Subcutaneous abdominal adipose tissue (tissue), 5 donors: ENCODE results near the gene EGR4.
"Not testable (repeated sequence)": the region's sequence is repeated elsewhere in the genome, so short reads cannot be mapped to it uniquely, and the experiment has no call there.

Experiments used
- H3K27ac ChIP-seq: one replicate; pipeline ENCODE4 v1.7.0; 2013; ENCODE audit warnings: low read depth, mild to moderate bottlenecking, inconsistent platforms, low read length, moderate library complexity
- H3K27me3 ChIP-seq, 5 donors: one replicate each; pipeline ENCODE4 v1.7.0; 2013; ENCODE audit warnings: low read length in 5 of 5, inconsistent platforms in 1 of 5; ENCODE audit not compliant: control insufficient read depth in 5 of 5, insufficient read depth in 4 of 5
- H3K36me3 ChIP-seq, 5 donors: one replicate each; pipeline ENCODE4 v1.7.0; 2013; ENCODE audit warnings: low read length in 5 of 5; ENCODE audit not compliant: control insufficient read depth in 5 of 5, insufficient read depth in 5 of 5
- H3K4me1 ChIP-seq, 5 donors: one replicate each; pipeline ENCODE4 v1.7.0; 2013; ENCODE audit warnings: low read length in 5 of 5, mild to moderate bottlenecking in 3 of 5, moderate library complexity in 1 of 5; ENCODE audit not compliant: control insufficient read depth in 5 of 5, insufficient read depth in 5 of 5
- H3K4me3 ChIP-seq, 5 donors: one replicate each; pipeline ENCODE4 v1.7.0; 2013; ENCODE audit warnings: low read length in 5 of 5, low read depth in 1 of 5
- H3K9ac ChIP-seq, 5 donors: one replicate each; pipeline ENCODE4 v1.7.0; 2013; ENCODE audit warnings: low read length in 5 of 5, mild to moderate bottlenecking in 4 of 5, moderate library complexity in 3 of 5
- H3K9me3 ChIP-seq, 5 donors: one replicate each; pipeline ENCODE4 v1.7.0; 2013; ENCODE audit warnings: low read length in 5 of 5; ENCODE audit not compliant: control insufficient read depth in 5 of 5
- donor health status: healthy.
- donor health status: healthy.
- donor health status: healthy.
- donor health status: healthy.
- donor health status: healthy.

EGR4 gene

GRCh38 chr2:73265298-73266060, 27.9 kb downstream of the EGR4 start:
- Histone ChIP-seq H3K36me3 (peaks cover 0 to 3% (median 0%) of the 10 kb centered on the region in 5 donors), H3K9me3 (peaks cover 0 to 3% (median 0%) of the 10 kb centered on the region in 5 donors), H3K4me3 (no peak overlapping the region), H3K4me1 (peaks cover 0 to 8% (median 7%) of the 10 kb centered on the region in 5 donors), H3K27me3 (peaks cover 17 to 37% (median 31%) of the 10 kb centered on the region in 5 donors), H3K27ac (no peak overlapping the region), H3K9ac (no peak overlapping the region)

DNA sequence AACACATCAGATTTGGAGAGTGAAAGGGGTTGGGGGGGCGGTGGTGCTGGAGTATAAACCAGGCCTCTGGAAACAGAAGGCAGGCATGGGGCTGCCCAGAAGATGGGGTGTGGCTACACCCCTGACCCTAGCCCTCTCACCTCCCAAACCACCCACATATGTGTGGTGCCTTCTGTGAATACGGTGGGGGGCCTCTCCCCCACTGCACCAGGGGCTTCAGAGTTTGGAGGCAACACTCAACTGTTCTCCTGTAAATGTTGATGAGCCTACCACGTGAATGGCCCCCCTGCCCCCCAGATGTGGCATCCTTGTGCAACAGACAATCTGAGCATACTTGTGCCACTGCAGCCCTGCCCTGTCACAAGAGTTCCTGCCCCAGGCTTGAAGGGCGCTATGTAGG, 28.6 kb downstream of the EGR4 start:
- Histone ChIP-seq H3K36me3 (peaks cover 0 to 3% (median 0%) of the 10 kb centered on the region in 5 donors), H3K9ac (no peak overlapping the region), H3K4me3 (no peak overlapping the region), H3K27me3 (peaks cover 17 to 35% (median 27%) of the 10 kb centered on the region in 5 donors), H3K27ac (no peak overlapping the region), H3K9me3 (peaks cover 0 to 3% (median 0%) of the 10 kb centered on the region in 5 donors), H3K4me1 (peaks cover 0 to 8% (median 7%) of the 10 kb centered on the region in 5 donors)

- Histone ChIP-seq H3K9me3 (peaks cover 0 to 3% (median 0%) of the 10 kb centered on the region in 5 donors), H3K4me3 (no peak overlapping the region), H3K27ac (no peak overlapping the region), H3K4me1 (peaks cover 0 to 8% (median 7%) of the 10 kb centered on the region in 5 donors), H3K27me3 (peaks cover 17 to 31% (median 25%) of the 10 kb centered on the region in 5 donors), H3K36me3 (peaks cover 0 to 3% (median 0%) of the 10 kb centered on the region in 5 donors), H3K9ac (no peak overlapping the region)
These were observed 29.1 kb downstream of the EGR4 start for GRCh38 chr2:73264332-73264606.

- H3K9me3 ChIP-seq: peaks cover 0 to 3% (median 0%) of the 10 kb centered on the region in 5 donors
- H3K4me1 ChIP-seq: peaks cover 0 to 3% (median 2%) of the 10 kb centered on the region in 5 donors
- H3K27me3 ChIP-seq: peaks cover 13 to 31% (median 24%) of the 10 kb centered on the region in 5 donors
- H3K36me3 ChIP-seq: peaks cover 0 to 3% (median 0%) of the 10 kb centered on the region in 5 donors
- H3K4me3 ChIP-seq: no peak overlapping the region
- H3K9ac ChIP-seq: no peak overlapping the region
- H3K27ac ChIP-seq: no peak overlapping the region
These were observed 29.6 kb downstream of the EGR4 start for GRCh38 chr2:73263540-73264331.

DNA sequence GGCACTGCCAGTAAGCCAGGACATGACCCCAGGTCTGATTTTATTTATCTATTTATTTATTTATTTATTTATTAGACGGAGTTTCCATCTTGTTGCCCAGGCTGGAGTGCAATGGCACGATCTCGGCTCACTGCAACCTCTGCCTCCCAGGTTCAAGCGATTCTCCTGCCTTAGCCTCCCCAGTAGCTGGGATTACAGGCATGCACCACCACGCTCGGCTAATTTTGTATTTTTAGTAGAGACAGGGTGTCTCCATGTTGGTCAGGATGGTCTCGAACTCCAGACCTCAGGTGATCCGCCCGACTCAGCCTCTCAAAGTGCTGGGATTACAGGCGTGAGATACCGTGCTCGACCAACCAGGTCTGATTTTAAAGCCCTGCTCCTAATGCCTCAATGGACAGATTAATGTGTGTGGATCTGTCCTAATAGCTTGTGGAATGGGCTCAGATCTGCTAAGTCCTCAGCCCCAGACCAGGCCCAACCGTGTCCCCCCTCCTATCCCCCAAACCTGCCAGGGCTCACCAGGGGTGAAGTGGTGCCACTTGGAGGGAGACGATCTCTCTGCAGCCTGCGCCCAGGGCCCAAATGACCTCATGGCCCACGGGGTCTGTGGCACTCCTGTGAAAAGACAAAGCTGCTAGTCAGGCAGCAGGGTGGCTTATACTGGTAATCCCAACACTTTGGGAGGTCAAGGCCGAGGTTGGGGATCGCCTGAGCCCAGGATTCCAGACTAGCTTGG, 30.5 kb downstream of the EGR4 start:
- H3K36me3 ChIP-seq: not testable (repeated sequence)
- H3K27me3 ChIP-seq: peaks cover 5 to 22% (median 15%) of the 10 kb centered on the region in 5 donors

DNA sequence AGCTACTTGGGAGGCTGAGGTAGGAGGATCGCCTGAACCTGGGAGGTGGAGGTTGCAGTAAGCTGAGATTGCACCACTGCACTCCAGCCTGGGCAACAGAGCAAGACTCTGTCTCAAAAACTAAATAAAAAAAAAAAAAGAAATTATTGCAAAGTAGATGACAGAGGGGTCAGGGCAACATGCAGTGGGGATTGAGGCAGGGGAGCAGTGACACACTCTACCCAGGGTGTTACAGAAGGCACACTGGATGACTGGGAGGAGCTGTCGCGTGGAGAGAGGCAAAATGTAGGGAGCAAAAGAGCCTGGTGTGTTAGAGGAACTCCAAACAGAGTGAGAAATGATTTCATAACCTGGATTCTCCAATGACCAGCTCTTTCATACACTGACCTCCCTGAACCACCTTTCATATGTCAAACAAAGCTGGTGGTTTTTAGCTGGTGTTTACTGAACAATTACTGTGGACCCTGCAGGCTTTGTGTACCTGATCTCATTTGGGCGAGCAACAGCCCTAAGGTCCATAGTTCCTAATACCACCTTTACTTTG, 31.2 kb downstream of the EGR4 start:
- Histone ChIP-seq H3K27ac (no peak overlapping the region), H3K9me3 (no peaks in the 10 kb centered on the region), H3K9ac (no peak overlapping the region), H3K4me1 (no peaks in the 10 kb centered on the region), H3K27me3 (peaks cover 5 to 18% (median 12%) of the 10 kb centered on the region in 5 donors), H3K4me3 (no peak overlapping the region), H3K36me3 (peaks cover 0 to 6% (median 0%) of the 10 kb centered on the region in 5 donors)

More for the DNA sequence above, 30.5 kb downstream of the EGR4 start:
- H3K27ac ChIP-seq, H3K9me3 ChIP-seq, H3K9ac ChIP-seq, H3K4me1 ChIP-seq, H3K4me3 ChIP-seq: not testable (repeated sequence)

- H3K27ac ChIP-seq: no peak overlapping the region
- H3K4me1 ChIP-seq: no peaks in the 10 kb centered on the region
- peaks cover 0 to 9% (median 3%) of the 10 kb centered on the region in 5 donors for H3K27me3 ChIP-seq
- H3K9me3 ChIP-seq: no peaks in the 10 kb centered on the region
- H3K4me3 ChIP-seq: no peak overlapping the region
- H3K36me3 ChIP-seq: peaks cover 0 to 6% (median 0%) of the 10 kb centered on the region in 5 donors
- no peak overlapping the region for H3K9ac ChIP-seq
These were observed 32.9 kb downstream of the EGR4 start for GRCh38 chr2:73260338-73260984.

DNA sequence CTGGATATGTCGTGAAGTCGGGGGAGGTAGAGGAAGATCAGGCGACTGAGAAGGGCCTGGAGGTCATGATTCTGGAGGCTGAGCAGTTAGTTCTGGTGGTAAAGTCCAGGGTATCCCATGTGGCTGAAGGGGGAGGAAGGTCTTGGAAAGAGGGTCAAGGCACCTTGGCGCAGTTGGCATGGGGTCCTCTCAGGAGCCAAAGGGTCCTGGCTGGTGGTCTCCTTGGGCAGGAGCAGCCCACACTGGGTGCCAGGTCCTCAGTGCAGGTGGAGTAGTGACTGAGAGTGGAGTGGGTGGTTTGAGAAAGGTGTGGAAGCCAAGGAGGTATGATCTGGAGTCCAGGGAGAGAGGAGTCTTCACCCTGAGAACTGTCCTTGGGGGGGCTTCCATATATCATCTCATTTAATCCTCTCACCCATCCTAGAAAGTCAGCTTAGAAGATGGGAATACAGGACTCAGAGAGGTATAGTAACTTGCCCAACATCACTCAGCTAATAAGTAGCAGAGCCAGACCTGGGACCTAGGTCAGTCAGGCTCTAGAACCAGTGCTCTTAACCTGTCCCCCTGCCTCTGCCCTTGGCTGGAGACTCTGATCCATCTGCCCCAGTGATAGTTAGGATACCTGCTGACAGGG, 33.5 kb downstream of the EGR4 start:
- H3K27ac ChIP-seq: no peak overlapping the region
- peaks cover 0 to 9% (median 3%) of the 10 kb centered on the region in 5 donors for H3K27me3 ChIP-seq
- no peak overlapping the region for H3K4me3 ChIP-seq
- H3K9me3 ChIP-seq: no peaks in the 10 kb centered on the region
- peaks cover 0 to 5% (median 4%) of the 10 kb centered on the region in 5 donors for H3K4me1 ChIP-seq
- H3K9ac ChIP-seq: no peak overlapping the region
- H3K36me3 ChIP-seq: peaks cover 0 to 12% (median 0%) of the 10 kb centered on the region in 5 donors

GRCh38 chr2:73259276-73259675, 34.1 kb downstream of the EGR4 start:
- H3K9me3 ChIP-seq: no peaks in the 10 kb centered on the region

More at GRCh38 chr2:73259276-73259675, 34.1 kb downstream of the EGR4 start:
- Histone ChIP-seq H3K9ac (no peak overlapping the region), H3K4me3 (no peak overlapping the region), H3K4me1 (peaks cover 0 to 5% (median 5%) of the 10 kb centered on the region in 5 donors), H3K27ac (no peak overlapping the region), H3K36me3 (peaks cover 0 to 18% (median 3%) of the 10 kb centered on the region in 5 donors), H3K27me3 (peaks cover 0 to 9% (median 3%) of the 10 kb centered on the region in 5 donors)
